ENCODE data around the gene TAPT1.
"Not testable (repeated sequence)": the region's sequence is repeated elsewhere in the genome, so short reads cannot be mapped to it uniquely, and the experiment has no call there.

The TAPT1 gene

GRCh38 chr4:16157609-16158503 lies 68.4 kb downstream of the TAPT1 start:
- ATAC-seq, result no peak
- H3K36me3 Mint-ChIP-seq, result peaks cover 13% of the 10 kb centered on the region
- no peaks in the 10 kb centered on the region for H3K9me3 Mint-ChIP-seq
- no peaks in the 10 kb centered on the region for H3K4me1 Mint-ChIP-seq
- no peak overlapping the region for H3K27ac Mint-ChIP-seq
- H3K4me3 Mint-ChIP-seq, result no peak overlapping the region
- no peaks in the 10 kb centered on the region for H3K27me3 Mint-ChIP-seq

DNA sequence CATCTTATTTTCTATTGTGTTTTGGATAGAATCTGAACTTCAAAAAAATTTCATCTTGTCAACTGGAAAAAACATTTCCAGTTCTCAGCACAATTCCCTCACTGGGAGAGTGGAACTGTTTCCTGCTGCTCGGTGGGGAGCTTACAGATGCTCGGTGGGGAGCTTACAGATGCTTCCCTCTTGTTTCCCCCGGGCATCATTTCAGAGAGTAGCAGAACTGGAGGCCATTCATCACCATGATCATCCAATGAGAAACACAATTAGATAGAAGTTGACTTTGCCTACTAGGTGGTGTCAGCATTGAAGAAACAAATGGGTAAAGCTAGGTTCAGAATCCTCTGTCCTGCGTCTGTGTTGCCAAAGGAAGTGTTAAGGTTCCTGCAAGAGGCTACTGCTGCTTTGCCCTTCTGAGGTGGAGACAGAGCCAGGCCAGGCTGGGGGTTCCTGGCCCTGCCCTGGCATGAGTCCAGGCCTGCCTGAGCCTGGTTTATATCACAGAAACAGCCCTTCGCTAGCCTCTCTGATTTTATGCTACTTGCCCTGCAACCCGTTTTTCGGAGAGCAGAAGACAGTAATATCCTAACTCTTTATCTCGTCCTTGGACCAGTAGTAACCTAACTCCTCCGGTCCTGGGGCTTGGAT lies 70.6 kb downstream of the TAPT1 start:
- no peaks in the 10 kb centered on the region for H3K27me3 Mint-ChIP-seq
- no peaks in the 10 kb centered on the region for H3K4me1 Mint-ChIP-seq
- no peak for ATAC-seq
- H3K27ac Mint-ChIP-seq, result no peak overlapping the region
- H3K36me3 Mint-ChIP-seq, result no peaks in the 10 kb centered on the region
- no peak overlapping the region for H3K4me3 Mint-ChIP-seq
- H3K9me3 Mint-ChIP-seq, result no peaks in the 10 kb centered on the region

DNA sequence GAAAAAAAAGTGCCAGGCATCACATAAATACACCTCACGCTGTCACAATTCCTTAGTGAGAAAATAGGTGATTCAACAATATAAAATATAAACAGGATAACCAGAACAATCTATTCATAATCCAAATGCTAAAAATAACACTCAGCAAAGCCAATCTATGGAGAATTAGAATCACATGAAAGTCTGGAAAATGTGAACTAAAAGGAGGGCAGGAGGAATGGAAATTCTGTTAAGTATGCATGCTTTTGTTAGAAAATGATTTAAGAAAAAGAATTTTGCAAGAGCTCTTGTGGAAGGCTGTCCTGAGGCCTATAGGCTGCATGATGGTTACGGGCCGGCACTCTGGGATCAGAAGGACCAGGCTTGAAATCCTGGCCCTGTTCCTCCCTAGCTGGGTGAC lies 71.8 kb downstream of the TAPT1 start:
- Mint-ChIP-seq H3K9me3 (no peaks in the 10 kb centered on the region), H3K27me3 (no peaks in the 10 kb centered on the region), H3K4me1 (no peaks in the 10 kb centered on the region), H3K36me3 (no peaks in the 10 kb centered on the region), H3K27ac (no peak overlapping the region), H3K4me3 (no peak overlapping the region)
- no peak for ATAC-seq

- Mint-ChIP-seq H3K27ac (no peak overlapping the region), H3K4me1 (no peaks in the 10 kb centered on the region), H3K36me3 (no peaks in the 10 kb centered on the region), H3K4me3 (no peak overlapping the region), H3K27me3 (no peaks in the 10 kb centered on the region), H3K9me3 (peaks cover 3% of the 10 kb centered on the region)
- ATAC-seq, result no peak
Observed at GRCh38 chr4:16150716-16151115, 75.6 kb downstream of the TAPT1 start.

DNA sequence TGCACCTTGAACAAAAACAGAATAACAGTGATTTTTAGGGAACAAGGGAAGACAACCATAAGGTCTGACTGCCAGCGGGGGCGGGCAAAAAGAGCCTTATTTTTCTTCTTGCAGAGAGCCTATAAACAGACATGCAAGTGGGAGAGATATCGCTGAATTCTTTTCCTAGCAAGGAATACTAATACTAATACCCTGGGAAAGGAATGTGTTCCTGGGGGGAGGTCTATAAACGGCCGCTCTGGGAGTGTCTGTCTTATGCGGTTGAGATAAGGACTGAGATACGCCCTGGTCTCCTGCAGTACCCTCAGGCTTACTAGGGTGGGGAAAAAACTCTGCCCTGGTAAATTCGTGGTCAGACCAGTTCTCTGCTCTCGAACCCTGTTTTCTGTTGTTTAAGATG lies 81.4 kb downstream of the TAPT1 start:
- not testable (repeated sequence) for H3K4me1 Mint-ChIP-seq, H3K27me3 Mint-ChIP-seq, H3K36me3 Mint-ChIP-seq, H3K4me3 Mint-ChIP-seq, H3K27ac Mint-ChIP-seq, ATAC-seq
- H3K9me3 Mint-ChIP-seq, result peaks cover 12% of the 10 kb centered on the region

DNA sequence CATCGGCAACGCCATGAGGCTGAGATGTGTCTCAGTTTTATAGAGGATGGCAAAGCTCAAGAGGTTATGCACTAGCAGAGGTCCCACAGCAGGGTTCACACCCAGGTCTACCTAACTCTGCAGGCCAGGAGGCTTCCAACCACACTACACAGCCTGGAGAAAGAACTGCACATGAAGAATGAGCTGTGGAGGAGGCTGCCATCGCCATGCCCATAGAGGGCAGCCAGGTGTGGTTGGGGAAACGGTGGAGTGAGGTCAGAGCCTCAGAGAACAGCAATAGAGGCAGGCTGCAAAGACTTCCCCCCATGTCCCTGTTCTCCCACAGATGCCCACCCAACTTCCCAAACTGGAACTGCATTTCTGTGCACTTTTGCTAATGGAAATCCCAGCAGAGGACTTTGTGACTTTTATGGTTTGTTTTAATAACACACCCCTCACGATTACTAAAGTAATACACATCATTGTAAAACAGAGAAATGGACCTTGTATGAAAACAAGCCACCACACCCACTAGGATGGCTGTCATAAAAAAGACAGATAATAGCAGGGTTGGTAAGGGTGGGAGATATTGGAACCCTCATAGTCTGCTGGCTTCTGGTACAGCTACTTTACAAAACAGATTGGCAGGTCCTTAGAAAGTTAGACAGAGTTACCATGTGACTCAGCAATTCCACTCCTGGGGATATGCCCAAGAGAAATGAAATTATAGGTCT lies 83.5 kb downstream of the TAPT1 start:
- H3K4me1 Mint-ChIP-seq, result no peaks in the 10 kb centered on the region
- H3K36me3 Mint-ChIP-seq, result no peaks in the 10 kb centered on the region
- no peak overlapping the region for H3K4me3 Mint-ChIP-seq
- H3K9me3 Mint-ChIP-seq, result peaks cover 12% of the 10 kb centered on the region
- no peak overlapping the region for H3K27ac Mint-ChIP-seq
- peaks cover 27% of the 10 kb centered on the region for H3K27me3 Mint-ChIP-seq
- ATAC-seq, result no peak

DNA sequence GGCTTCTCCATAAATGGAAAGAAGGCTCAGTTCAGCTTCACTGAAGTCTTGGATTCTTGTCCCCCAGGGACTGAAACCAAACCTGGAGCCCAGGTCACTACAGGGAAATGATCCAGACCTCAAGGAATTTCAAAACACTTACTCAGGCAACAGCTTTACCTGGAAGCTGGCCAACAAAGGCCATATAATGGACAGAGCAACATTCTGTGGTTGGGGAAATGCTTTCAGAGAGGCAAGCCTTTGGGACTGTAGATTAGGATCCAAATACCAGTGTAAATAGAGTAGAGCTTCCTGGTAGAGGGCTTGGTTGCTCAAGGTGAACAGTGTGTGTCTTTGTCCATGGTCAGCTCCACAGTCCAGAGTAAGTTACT lies 85.4 kb downstream of the TAPT1 start:
- no peak for ATAC-seq
- Mint-ChIP-seq H3K9me3 (peaks cover 10% of the 10 kb centered on the region), H3K27ac (no peak overlapping the region), H3K4me3 (no peak overlapping the region), H3K36me3 (no peaks in the 10 kb centered on the region), H3K27me3 (peaks cover 40% of the 10 kb centered on the region), H3K4me1 (no peaks in the 10 kb centered on the region)

DNA sequence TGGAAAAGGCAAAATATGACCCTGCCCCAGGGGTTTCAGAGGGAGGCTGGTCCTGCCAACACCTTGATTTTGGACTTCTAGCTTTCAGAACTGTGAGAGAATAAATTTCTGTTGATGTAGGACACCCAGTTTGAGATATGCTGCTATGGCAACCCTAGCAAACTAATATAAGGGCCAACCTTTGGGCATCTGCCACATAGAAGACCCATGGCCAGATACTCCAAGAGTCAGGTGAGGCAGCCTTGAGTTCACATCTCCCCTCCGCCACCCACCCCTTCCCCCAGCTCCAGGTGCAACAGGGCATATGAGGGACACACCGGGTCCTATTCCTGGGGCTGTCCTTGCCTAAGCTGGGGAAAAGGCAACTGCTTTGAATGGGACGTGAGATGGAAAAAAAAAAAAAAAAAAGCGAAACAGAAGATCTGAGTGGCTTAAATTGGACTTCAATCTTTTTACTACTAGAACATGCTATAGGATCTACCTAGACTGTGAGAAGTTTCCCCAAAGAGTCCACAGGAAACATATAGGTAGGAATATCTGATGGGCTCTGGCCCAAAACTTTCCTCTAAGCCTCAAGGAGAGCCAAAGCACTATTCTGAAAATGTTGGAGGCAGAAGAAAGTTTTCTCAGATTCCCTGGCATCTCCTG lies 85.9 kb downstream of the TAPT1 start:
- no peak for ATAC-seq
- no peak overlapping the region for H3K27ac Mint-ChIP-seq
- no peaks in the 10 kb centered on the region for H3K4me1 Mint-ChIP-seq
- H3K27me3 Mint-ChIP-seq, result peaks cover 44% of the 10 kb centered on the region
- H3K4me3 Mint-ChIP-seq, result no peak overlapping the region
- H3K9me3 Mint-ChIP-seq, result peaks cover 8% of the 10 kb centered on the region
- no peaks in the 10 kb centered on the region for H3K36me3 Mint-ChIP-seq

GRCh38 chr4:16139066-16139945 lies 87.0 kb downstream of the TAPT1 start:
- no peak overlapping the region for H3K4me3 Mint-ChIP-seq
- no peaks in the 10 kb centered on the region for H3K36me3 Mint-ChIP-seq
- no peaks in the 10 kb centered on the region for H3K4me1 Mint-ChIP-seq
- H3K27me3 Mint-ChIP-seq, result peaks cover 50% of the 10 kb centered on the region
- H3K27ac Mint-ChIP-seq, result no peak overlapping the region
- H3K9me3 Mint-ChIP-seq, result peaks cover 8% of the 10 kb centered on the region
- no peak for ATAC-seq

DNA sequence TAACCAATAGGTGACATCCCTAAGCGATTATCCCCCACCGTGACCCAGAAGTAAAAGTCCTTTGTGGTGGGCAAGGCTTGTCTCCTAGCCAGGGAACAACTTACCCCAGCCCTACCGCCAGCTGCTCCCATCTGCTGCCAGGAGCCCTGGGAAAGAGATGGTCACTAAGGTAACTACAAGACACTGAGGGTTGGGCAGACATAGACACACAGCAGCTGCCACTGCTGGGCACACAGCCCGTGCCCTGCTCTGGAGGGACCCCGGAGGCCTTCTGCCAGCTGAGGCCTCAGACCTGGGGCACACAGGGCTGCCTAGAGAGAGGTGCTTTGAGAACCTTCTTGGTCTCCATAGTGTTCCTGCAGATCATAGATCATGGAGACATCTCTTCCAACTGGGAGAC lies 89.4 kb downstream of the TAPT1 start:
- H3K36me3 Mint-ChIP-seq, result no peaks in the 10 kb centered on the region
- no peak for ATAC-seq
- H3K27me3 Mint-ChIP-seq, result peaks cover 60% of the 10 kb centered on the region
- H3K4me3 Mint-ChIP-seq, result no peak overlapping the region
- H3K9me3 Mint-ChIP-seq, result peaks cover 2% of the 10 kb centered on the region
- H3K27ac Mint-ChIP-seq, result no peak overlapping the region
- H3K4me1 Mint-ChIP-seq, result no peaks in the 10 kb centered on the region

- Mint-ChIP-seq H3K4me1 (no peaks in the 10 kb centered on the region), H3K4me3 (no peak overlapping the region), H3K9me3 (peaks cover 2% of the 10 kb centered on the region), H3K27ac (no peak overlapping the region), H3K36me3 (no peaks in the 10 kb centered on the region), H3K27me3 (peaks cover 60% of the 10 kb centered on the region)
- ATAC-seq, result no peak
Observed at GRCh38 chr4:16136311-16136710, 90.0 kb downstream of the TAPT1 start.

DNA sequence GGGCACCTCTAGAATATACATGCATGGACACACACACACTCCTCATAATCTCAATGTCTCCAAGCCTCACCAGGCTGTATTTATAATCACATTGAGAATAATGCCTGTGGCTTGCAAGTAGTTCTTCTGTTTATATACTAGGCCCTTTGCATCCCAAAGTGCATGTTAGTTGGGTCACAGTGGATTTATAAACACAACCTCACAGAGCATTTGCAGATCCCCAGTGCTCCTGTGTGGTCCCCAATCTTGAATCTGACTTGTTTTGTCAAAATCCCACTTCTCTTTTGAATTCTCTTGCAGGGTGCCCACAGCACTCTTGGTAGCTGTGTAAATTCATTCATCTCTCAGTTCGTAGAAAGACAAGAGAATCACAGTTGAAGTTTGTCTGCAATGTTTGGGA lies 92.9 kb downstream of the TAPT1 start:
- H3K36me3 Mint-ChIP-seq, result no peaks in the 10 kb centered on the region
- H3K4me3 Mint-ChIP-seq, result no peak overlapping the region
- no peak for ATAC-seq
- no peaks in the 10 kb centered on the region for H3K4me1 Mint-ChIP-seq
- no peak overlapping the region for H3K27ac Mint-ChIP-seq
- peaks cover 36% of the 10 kb centered on the region for H3K27me3 Mint-ChIP-seq
- peaks cover 2% of the 10 kb centered on the region for H3K9me3 Mint-ChIP-seq

GRCh38 chr4:16131293-16131692 lies 95.0 kb downstream of the TAPT1 start:
- no peak for ATAC-seq
- Mint-ChIP-seq H3K27me3 (peaks cover 24% of the 10 kb centered on the region), H3K27ac (no peak overlapping the region), H3K9me3 (peaks cover 2% of the 10 kb centered on the region), H3K36me3 (no peaks in the 10 kb centered on the region), H3K4me3 (no peak overlapping the region), H3K4me1 (no peaks in the 10 kb centered on the region)

- peaks cover under 1% of the 10 kb centered on the region for H3K9me3 Mint-ChIP-seq
- no peak overlapping the region for H3K27ac Mint-ChIP-seq
Observed at GRCh38 chr4:16129336-16129735, 96.9 kb downstream of the TAPT1 start.

More at GRCh38 chr4:16129336-16129735, 96.9 kb downstream of the TAPT1 start:
- Mint-ChIP-seq H3K27me3 (peaks cover 10% of the 10 kb centered on the region), H3K4me1 (no peaks in the 10 kb centered on the region), H3K36me3 (no peaks in the 10 kb centered on the region), H3K4me3 (no peak overlapping the region)
- ATAC-seq, result no peak
